Astrocyte of the spinal cord (primary cell): ENCODE results near the gene RYR1.

ENCODE experiments used
- DNase-seq: peaks from one replicate; pipeline ENCODE4 v3.0.0; 2011; ENCODE audit warnings: low read depth, low spot score
- H3K4me3 ChIP-seq: 2 replicates; pipeline ENCODE4 v1.5.1; 2011; ENCODE audit warnings: low read depth, mild to moderate bottlenecking, low read length, moderate library complexity
- CTCF ChIP-seq: IDR thresholded peaks from 2 replicates; pipeline ENCODE4 v1.5.1; 2012; ENCODE audit warnings: low read depth, mild to moderate bottlenecking, low read length, inconsistent platforms
- in situ Hi-C: cut with HindIII; loops from 2 replicates; pipeline ENCODE4 v1.10.0; 2017; ENCODE audit warnings: low sequenced_read_pairs

The RYR1 gene

GRCh38 chr19:38386971-38387549 is 46.4 kb upstream of the RYR1 start:
- no peak for TF ChIP-seq CTCF
- peak; percentile 16 for DNase-seq
- in situ Hi-C loops: no loop called here
- peak overlapping the region; percentile 82 for H3K4me3 ChIP-seq

- in situ Hi-C loops: no loop called here
- peak within 1 kb of the TSS; percentile 82 for H3K4me3 ChIP-seq
- DNase-seq: peak; percentile 97
- no peak for TF ChIP-seq CTCF
Measured at GRCh38 chr19:38387550-38388348, 45.7 kb upstream of the RYR1 start, which contains the start of gene GGN. Gene GGN, minus strand, starts transcription at chr19:38388034. Its CDS starts 773 bp downstream, at chr19:38387261.

GRCh38 chr19:38388349-38389100 is 45.0 kb upstream of the RYR1 start, which contains the start of gene SPRED3:
Gene SPRED3, plus strand, starts transcription at chr19:38388697. Its CDS starts 1,606 bp downstream, at chr19:38390303.
- TF ChIP-seq CTCF: no peak
- peak within 1 kb of the TSS; percentile 82 for H3K4me3 ChIP-seq
- no peak for DNase-seq
- in situ Hi-C loops: no loop called here

GRCh38 chr19:38389101-38389925 is 44.2 kb upstream of the RYR1 start:
- no peak for TF ChIP-seq CTCF
- in situ Hi-C loops: no loop called here
- peak overlapping the region; percentile 82 for H3K4me3 ChIP-seq
- peak; percentile 84 for DNase-seq

GRCh38 chr19:38389957-38390924 is 43.2 kb upstream of the RYR1 start:
- no peak for TF ChIP-seq CTCF
- in situ Hi-C loops: no loop called here
- H3K4me3 ChIP-seq: peak overlapping the region; percentile 82
- no peak for DNase-seq
